GM21737 (cell line): Measurements from ENCODE around the gene RGS6.

Source experiments
- ATAC-seq: cut with Tn5 transposase; IDR thresholded peaks from one replicate; pipeline ENCODE4 v1.9.1; 2021; ENCODE audit warnings: mild to moderate bottlenecking, moderate library complexity; ENCODE audit not compliant: unreplicated experiment

The RGS6 gene

DNA sequence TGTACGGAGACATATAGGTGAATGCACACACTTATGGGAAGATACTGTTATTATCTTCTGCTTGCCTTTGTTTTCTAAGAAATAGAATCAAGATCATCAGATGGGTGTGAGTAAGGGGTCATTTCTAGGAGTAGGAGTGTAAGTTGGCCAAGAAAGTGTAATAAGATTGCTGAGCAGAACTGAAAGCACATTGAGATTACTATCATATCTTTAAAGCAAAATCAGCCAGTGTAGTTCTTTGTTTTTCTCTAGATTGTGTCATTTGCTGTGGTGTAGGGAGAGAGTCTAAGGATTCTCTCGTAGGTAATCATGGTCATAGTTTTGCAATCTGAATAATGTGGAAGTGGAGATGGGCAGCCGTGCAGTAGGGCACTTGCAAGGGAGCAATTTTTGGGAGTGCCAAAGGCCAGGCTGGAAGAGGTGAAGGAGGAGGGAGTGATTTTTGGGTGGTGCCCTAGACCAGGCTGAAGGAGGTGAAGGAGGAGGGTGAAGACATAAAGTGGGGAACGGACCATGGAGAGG, 131.6 kb downstream of the RGS6 start:
- ATAC-seq: no peak

DNA sequence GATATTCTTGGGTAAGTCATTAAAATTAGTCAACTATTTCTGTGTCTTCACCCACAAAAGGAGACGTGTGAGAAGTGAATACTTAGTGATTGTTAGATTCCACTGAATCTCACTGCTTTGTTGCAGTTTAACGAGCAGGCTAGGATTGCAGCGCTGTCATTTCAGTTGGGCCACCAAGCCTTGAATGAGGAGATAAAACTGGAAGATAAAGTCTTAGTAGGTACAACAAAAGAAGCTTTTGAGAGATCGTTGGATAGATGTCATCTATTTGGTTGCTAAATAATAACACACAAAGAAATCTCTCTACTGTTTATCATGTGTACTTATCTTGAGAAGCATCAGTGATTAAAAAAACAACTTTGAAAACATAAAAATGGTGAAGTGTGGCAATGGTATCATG, 132.3 kb downstream of the RGS6 start:
- no peak for ATAC-seq

DNA sequence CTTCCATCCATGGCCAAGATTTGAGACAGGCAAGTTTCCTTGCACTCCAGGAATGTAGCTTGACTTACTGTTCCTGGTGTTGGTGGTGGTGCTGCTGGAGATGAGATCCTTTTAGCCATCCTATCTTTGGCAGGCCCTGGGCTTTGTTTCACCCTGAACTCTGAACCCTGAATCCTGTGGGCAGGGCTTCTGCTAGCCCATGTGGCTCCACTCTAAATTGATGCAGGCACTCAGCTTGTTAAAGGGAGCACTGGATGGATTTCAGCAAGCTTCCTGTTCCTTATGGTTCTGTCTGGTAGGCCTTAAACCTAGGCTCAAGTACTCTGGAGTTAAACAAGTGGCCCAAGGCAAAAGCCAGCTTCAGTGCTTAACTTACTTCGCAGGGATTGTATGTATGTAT, 138.2 kb downstream of the RGS6 start:
- no peak for ATAC-seq

DNA sequence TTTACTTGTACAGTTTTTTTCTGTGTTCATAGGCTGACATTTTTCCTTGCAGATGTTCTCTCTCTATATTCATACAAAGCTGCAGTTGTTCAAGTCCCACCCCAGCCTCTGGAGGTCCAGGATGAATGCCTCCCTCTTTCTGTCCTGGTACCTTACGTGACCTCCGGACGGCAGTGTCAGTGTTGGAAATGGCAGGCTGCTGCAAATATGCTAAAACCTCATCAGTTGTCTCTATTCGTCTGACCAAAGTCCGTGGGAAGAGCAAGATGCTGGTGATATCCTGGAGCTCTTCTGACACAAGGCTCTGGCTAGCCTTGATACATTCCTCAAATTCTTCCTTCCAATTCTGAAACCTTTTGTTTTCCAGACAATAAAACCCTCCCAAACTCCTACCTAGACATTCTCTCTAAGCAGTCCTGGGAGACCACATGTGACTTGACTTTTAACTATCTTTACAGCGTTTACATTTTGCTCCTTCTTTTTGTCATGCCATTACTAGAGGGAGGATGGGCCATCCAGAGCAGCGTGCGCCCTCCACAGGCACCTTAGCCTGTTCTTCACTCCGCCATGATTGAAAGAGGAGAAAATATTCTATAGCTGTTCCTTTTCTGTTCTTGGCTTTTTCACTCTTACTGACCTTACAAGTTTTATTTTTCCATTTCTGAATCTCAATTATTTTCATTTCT, 143.6 kb downstream of the RGS6 start:
- ATAC-seq: no peak

- no peak for ATAC-seq
Observed at GRCh38 chr14:72081137-72081536, 148.9 kb downstream of the RGS6 start.

GRCh38 chr14:72084935-72085334, 152.7 kb downstream of the RGS6 start:
- no peak for ATAC-seq

DNA sequence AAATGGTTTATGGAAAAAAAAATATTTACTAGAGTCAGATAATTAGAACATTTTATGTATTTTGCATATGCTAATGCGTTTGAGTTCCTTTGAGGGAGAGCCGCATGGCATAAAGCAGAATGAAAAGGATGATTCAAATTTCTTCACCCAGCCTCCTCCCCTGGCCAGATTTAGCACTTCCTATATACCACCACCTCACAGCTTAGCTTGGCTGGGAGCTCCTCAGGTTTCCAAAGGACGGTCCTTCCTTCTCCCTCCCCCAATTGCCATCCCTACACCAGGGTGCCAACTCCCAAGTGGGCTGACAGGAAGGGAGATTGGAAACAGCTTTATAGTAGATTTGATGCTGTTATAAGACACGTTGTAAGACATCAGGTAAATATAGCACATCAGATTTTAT, 157.4 kb downstream of the RGS6 start:
- no peak for ATAC-seq

DNA sequence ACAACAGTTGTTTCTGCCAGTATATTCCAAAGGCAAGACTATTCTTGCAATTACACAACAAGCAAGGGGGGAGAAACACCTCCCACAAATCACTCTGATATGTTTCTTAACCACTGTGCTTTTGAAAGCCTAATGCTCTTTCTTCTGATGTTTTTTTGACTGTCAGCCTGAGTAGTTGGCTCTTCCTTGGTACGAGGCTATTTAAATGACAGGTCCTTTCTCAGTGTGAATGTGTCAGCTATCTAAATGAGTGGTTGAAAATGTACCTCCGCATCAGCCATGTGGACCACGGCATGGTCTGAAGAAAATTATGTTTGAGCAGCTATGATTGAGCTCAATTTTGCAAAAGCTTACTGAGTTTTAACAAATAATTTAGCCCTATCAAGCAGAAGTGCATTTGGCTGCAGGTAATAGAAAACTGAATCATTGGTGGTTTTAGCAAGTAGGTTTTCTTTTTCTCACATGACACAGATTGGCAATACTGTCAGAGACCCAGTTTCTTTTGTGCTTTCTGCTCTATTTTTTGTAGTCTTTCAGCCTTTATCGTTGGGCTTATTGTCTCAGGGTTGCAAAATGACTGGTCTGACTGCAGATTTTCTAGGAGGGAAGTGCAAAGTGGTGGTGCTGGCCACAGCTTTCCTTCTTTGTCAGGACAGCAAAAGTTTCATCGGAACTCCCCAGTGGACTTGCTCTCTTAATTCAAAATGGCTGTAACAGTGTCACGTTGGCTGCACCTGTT, 162.8 kb downstream of the RGS6 start:
- no peak for ATAC-seq

GRCh38 chr14:72097173-72097783, 165.0 kb downstream of the RGS6 start:
- ATAC-seq: no peak

DNA sequence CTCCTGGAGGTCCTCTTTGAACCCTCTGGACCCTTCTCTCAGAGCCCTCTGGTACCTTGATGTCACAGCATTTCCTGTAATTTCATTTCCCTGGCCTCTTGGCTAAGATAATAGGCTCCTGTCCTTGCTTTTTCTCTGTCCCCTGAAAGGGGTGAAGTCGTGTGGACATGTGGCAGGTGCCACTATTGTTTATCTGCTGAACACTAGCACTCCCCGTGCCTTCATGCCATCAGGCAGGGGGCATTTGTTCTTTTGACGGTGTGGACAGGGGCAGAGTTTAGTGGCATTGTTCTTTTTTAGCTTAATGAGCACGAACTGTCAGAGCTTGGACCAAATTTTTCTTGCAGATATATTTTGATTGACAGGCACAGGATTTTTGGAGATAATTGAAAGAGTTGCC, 166.0 kb downstream of the RGS6 start:
- no peak for ATAC-seq

DNA sequence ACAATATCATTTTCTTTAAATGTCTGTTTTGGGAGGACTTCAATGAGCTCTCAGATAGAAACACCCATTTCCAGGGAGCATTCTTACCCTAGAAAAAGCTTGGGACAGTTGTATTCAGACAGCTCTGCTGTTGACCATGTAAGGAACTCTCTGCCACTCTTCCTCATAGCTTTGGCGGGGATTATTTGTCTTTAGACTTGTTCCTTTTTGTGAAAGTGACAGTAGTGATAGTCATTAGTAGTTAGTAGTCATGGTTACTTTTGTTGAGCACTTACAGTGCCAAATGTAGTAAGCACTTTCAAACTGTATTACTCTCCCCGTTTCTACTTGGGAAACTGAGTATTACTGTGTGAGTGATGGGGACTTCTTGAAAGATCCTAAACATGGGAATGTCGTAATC, 167.3 kb downstream of the RGS6 start:
- ATAC-seq: no peak

- no peak for ATAC-seq
Observed at GRCh38 chr14:72104011-72104613, 171.9 kb downstream of the RGS6 start.

DNA sequence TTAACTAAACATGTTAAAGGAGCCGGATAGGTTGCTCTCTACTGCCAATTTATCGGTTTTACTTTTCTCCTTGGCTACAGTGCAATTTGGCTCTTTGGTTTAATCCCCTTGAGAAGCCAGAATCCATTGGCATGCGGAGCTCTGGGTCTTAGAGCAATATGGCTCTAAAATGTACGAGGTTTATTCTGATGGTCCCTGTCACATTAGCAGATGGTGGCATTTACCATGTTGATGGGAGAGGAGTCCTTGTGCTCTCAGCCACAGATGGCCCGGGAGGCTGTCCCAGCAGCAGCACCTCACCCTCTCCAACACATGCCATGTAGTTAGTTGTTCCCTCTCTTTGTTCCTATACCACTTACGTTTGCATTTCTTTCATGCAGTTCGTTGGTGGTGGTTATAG, 179.7 kb downstream of the RGS6 start:
- no peak for ATAC-seq

DNA sequence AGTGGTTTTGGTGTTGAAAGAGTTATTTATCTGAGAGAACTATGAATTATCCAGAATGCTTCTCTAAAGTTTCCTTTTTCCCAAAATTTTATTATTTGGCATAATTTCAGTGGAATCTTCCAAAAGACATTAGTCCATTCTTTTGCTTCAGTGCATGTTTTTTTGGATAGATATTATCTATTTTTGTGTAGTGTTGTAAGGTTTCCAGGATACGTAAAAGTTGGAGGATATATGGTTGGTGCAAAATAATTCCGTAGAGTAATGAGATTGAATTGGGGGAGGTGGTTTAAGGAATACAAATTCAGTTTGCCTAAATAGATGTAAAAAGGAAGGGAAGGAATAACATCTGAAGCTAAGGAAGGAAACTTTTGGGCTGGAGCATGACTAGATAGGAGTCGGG, 186.6 kb downstream of the RGS6 start:
- ATAC-seq: no peak

DNA sequence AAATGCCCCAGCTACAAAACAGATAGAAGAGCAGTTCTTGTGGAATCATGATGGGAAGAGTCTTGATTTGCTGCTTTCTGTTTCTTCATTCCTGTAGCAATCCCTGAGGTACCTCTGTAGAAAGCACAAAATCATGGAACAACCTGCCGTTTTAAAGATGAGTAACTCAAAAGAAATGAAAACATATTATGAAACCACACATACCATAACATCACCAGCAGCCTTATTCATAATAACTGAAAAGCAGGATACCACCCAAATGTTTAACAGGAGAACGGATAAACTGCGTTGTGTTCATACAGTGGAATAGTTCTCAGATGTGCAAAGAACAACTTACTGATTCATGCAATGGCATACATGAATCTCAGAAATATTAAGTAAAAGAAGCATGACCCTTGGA, 188.1 kb downstream of the RGS6 start:
- ATAC-seq: no peak

GRCh38 chr14:72123755-72124154, 191.5 kb downstream of the RGS6 start:
- ATAC-seq: no peak

DNA sequence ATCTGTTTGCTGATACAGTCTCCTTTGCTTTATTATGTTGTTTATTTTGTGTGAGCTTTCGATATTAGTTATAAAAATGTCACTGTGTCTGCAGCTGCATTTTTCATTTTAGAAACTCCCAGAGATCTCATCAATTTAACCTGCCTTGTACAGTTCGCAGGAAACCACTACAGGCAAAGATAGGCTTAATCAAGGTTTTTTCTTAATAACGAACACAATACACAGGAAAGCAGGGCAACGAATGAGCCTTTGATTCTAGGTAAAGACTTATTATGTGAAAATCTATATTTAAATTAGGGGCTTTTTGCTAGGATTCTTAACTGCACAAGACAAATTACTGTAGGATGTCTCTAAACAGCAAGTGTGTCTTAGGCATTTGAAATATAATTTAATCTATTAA, 191.9 kb downstream of the RGS6 start:
- ATAC-seq: no peak

DNA sequence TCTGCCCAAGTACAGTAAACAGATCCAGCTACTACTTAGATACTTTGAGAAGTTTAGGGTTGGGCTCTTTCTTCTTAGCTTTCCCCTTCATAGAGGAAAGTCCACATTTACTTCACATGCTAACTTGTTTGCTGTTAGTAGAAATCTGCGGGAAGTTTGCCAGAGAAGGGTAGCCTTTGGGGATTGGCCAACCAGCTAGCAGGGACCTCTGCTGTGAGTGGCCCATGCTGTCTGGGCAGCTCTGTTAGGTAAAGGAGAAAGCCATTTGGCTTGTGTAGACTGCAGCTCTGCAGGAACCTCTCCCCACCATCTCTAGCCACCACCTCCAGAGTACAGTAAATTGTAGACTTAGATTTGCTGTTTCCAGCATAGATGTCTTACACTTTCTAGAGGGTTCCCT, 193.9 kb downstream of the RGS6 start:
- no peak for ATAC-seq

- no peak for ATAC-seq
Observed at GRCh38 chr14:72126561-72126960, 194.3 kb downstream of the RGS6 start.

DNA sequence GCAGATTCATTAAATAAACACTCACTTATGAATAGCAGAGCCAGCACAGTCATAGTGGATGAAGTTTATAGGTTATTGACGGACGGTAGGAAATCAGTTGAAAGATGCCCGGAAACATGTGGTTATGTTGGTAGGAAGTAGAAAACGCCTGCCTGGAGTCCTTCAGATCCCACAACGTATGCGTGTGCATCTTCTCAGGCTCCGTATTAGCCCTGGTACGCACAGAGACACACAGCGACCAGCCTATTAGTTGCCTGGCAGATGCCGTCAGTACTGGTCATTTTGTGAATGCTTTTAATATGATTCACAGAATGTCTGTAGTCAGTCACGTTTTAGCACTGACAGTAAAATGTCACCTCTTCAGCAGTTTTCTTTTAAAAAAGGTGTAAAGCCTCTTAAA, 196.4 kb downstream of the RGS6 start:
- no peak for ATAC-seq

- ATAC-seq: no peak
Observed at GRCh38 chr14:72129291-72129690, 197.1 kb downstream of the RGS6 start.

DNA sequence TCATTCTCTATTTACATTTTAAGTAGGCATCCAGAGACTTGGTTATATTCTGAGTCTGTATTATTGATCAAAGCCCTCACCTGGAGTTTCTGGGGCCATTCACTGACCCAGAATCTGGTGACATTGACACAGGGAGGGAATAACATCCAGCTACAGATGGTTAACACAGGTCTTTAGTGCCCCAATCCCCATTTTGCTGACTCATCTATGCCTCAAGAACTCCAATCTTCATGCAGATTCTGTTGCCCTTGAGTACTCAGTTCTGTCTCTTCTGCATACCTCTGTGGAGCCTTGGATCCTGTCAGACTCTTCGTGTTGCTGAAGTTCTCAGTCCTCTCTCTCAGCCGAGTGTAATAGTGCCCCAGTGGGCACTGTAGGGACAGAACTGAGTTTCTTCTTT, 208.9 kb downstream of the RGS6 start:
- ATAC-seq: no peak
